Small intestine (tissue), 7 donors: ENCODE measurements around the gene WTAP. TPM values are rescaled to one million over a fixed set of nuclear protein-coding genes. Genes with fewer than 3 reads are reported as not detected.
"Not testable (repeated sequence)": the region's sequence is repeated elsewhere in the genome, so short reads cannot be mapped to it uniquely, and the experiment has no call there.

Experiments
- DNase-seq, 2 donors: peaks; one replicate each; pipeline versions ENCODE4 v3.0.0 to v3.0.0-alpha.2; 2013
- FAIRE-seq: peaks from 2 replicates; lab custom pipeline; 2012; peaks lifted over from hg19 to GRCh38; lab: Jason Lieb, UNC
- H3K27ac ChIP-seq, 3 donors: one replicate each; pipeline ENCODE4 v1.5.1; 2013; ENCODE audit warnings: low read length in 2 of 3, mild to moderate bottlenecking in 2 of 3, control low read depth in 1 of 3, inconsistent platforms in 1 of 3, low read depth in 1 of 3, moderate library complexity in 1 of 3
- H3K27me3 ChIP-seq, 3 donors: one replicate each; pipeline ENCODE4 v1.6.1; 2013; ENCODE audit warnings: low read length in 3 of 3, inconsistent platforms in 1 of 3; ENCODE audit not compliant: control insufficient read depth in 3 of 3, insufficient read depth in 3 of 3
- H3K36me3 ChIP-seq, 3 donors: one replicate each; pipeline ENCODE4 v1.6.1; 2013; ENCODE audit warnings: low read length in 3 of 3, inconsistent platforms in 1 of 3, low read depth in 1 of 3, mild to moderate bottlenecking in 1 of 3, moderate library complexity in 1 of 3; ENCODE audit not compliant: control insufficient read depth in 3 of 3, insufficient read depth in 2 of 3
- H3K4me1 ChIP-seq, 3 donors: one replicate each; pipeline ENCODE4 v1.6.1; 2013; ENCODE audit warnings: low read length in 2 of 3, inconsistent platforms in 1 of 3, low read depth in 1 of 3, mild to moderate bottlenecking in 1 of 3, moderate library complexity in 1 of 3; ENCODE audit not compliant: control insufficient read depth in 3 of 3, insufficient read depth in 2 of 3
- H3K4me3 ChIP-seq, 3 donors: one replicate each; pipeline ENCODE4 v1.5.1; 2013; ENCODE audit warnings: low read length in 3 of 3, control low read depth in 1 of 3, inconsistent platforms in 1 of 3, low read depth in 1 of 3, mild to moderate bottlenecking in 1 of 3, moderate library complexity in 1 of 3
- H3K9me3 ChIP-seq, 2 donors: one replicate each; pipeline ENCODE4 v1.6.1; 2013; ENCODE audit warnings: low read depth in 1 of 2, low read length in 1 of 2; ENCODE audit not compliant: control insufficient read depth in 2 of 2, insufficient read depth in 1 of 2
- WGBS, 3 donors: extraction: QIAGEN DNeasy Blood & Tissue Kit; methylation state at CpG; one replicate each; pipeline ENCODE4 v1.1.7; 2013; 5-methylcytosine and 5-hydroxymethylcytosine counted together
- polyA plus RNA-seq, 4 donors: library from polyadenylated mRNA; stranded (reverse) in 3 of 4; unstranded in 1 of 4; fragments of 200-250 nt in 3 of 4; fragments of 120-200 nt in 1 of 4; gene quantifications; one replicate each; pipeline versions ENCODE4 v1.2.1 to v1.2.3, GENCODE V29; 2013
- donor health status: healthy with polysubstance abuse.
- donor health status: control.
- donor health status: control.
- donor health status: Bipolar disorder and iron deficiency.
- donor health status: healthy.

Gene WTAP
- polyA plus RNA-seq, 4 donors: 57.6 to 102 (median 76.7) TPM

- Histone ChIP-seq H3K4me1 (no peaks in the 10 kb centered on the region), H3K4me3 (no peak overlapping the region), H3K27me3 (no peaks in the 10 kb centered on the region), H3K9me3 (no peaks in the 10 kb centered on the region), H3K36me3 (peaks cover 8 to 28% (median 12%) of the 10 kb centered on the region in 3 donors), H3K27ac (peak overlapping the region in 1 of 3 donors; percentile 12)
- DNase-seq (peak in 1 of 2 donors; percentile 11), FAIRE-seq (no peak)
- WGBS, 3 donors: 58 to 64% (median 61%) methylated on average over 3 of the region's 3 CpGs
These were observed 12.0 kb downstream of the WTAP start for GRCh38 chr6:159739341-159739740.

- FAIRE-seq: no peak
These were observed 14.9 kb downstream of the WTAP start for GRCh38 chr6:159742165-159742564.

GRCh38 chr6:159745081-159745480 lies 17.8 kb downstream of the WTAP start:
- H3K4me1 ChIP-seq: no peaks in the 10 kb centered on the region
- no peak overlapping the region for H3K4me3 ChIP-seq
- H3K27ac ChIP-seq: no peak overlapping the region
- peaks cover 21 to 28% (median 25%) of the 10 kb centered on the region in 3 donors for H3K36me3 ChIP-seq
- no peak for DNase-seq
- no peaks in the 10 kb centered on the region for H3K9me3 ChIP-seq
- WGBS, 3 donors: 84 to 89% (median 84%) methylated on average over 7 of the region's 7 CpGs
- FAIRE-seq: no peak
- H3K27me3 ChIP-seq: no peaks in the 10 kb centered on the region

More at GRCh38 chr6:159742165-159742564, 14.9 kb downstream of the WTAP start:
- Histone ChIP-seq H3K27me3 (no peaks in the 10 kb centered on the region), H3K4me3 (no peak overlapping the region), H3K36me3 (peaks cover 21 to 26% (median 24%) of the 10 kb centered on the region in 3 donors), H3K4me1 (no peaks in the 10 kb centered on the region), H3K9me3 (no peaks in the 10 kb centered on the region), H3K27ac (no peak overlapping the region)
- 59 to 86% (median 67%) methylated on average over 1 of the region's 1 CpG for WGBS, 3 donors
- no peak for DNase-seq

GRCh38 chr6:159746759-159747158 lies 19.5 kb downstream of the WTAP start:
- no peak for FAIRE-seq

GRCh38 chr6:159748127-159748526 lies 20.8 kb downstream of the WTAP start:
- not testable (repeated sequence) for H3K27ac ChIP-seq, H3K4me1 ChIP-seq, DNase-seq, FAIRE-seq, H3K4me3 ChIP-seq, H3K27me3 ChIP-seq, H3K9me3 ChIP-seq
- H3K36me3 ChIP-seq: peaks cover 13 to 32% (median 21%) of the 10 kb centered on the region in 3 donors
- WGBS, 3 donors: 81 to 87% (median 81%) methylated on average over 7 of the region's 7 CpGs

More at GRCh38 chr6:159746759-159747158, 19.5 kb downstream of the WTAP start:
- WGBS, 3 donors: 86 to 90% (median 90%) methylated on average over 1 of the region's 1 CpG
- Histone ChIP-seq H3K27me3 (no peaks in the 10 kb centered on the region), H3K9me3 (no peaks in the 10 kb centered on the region), H3K4me3 (no peak overlapping the region), H3K27ac (no peak overlapping the region), H3K36me3 (peaks cover 16 to 30% (median 26%) of the 10 kb centered on the region in 3 donors), H3K4me1 (no peaks in the 10 kb centered on the region)
- no peak for DNase-seq

- peaks cover 2 to 25% (median 23%) of the 10 kb centered on the region in 3 donors for H3K36me3 ChIP-seq
- no peak overlapping the region for H3K27ac ChIP-seq
- FAIRE-seq: no peak
- DNase-seq: no peak
- no peaks in the 10 kb centered on the region for H3K27me3 ChIP-seq
- no peak overlapping the region for H3K4me3 ChIP-seq
- H3K9me3 ChIP-seq: no peaks in the 10 kb centered on the region
- WGBS, 3 donors: 80 to 89% (median 88%) methylated on average over 3 of the region's 3 CpGs
- no peaks in the 10 kb centered on the region for H3K4me1 ChIP-seq
These were observed 24.1 kb downstream of the WTAP start for GRCh38 chr6:159751448-159751847.

- DNase-seq: no peak
- H3K27ac ChIP-seq: no peak overlapping the region
- WGBS, 3 donors: 83 to 94% (median 86%) methylated on average over 6 of the region's 6 CpGs
- H3K36me3 ChIP-seq: peaks cover 5 to 27% (median 22%) of the 10 kb centered on the region in 3 donors
- no peak for FAIRE-seq
- no peaks in the 10 kb centered on the region for H3K27me3 ChIP-seq
- H3K4me3 ChIP-seq: no peak overlapping the region
- no peaks in the 10 kb centered on the region for H3K4me1 ChIP-seq
- no peaks in the 10 kb centered on the region for H3K9me3 ChIP-seq
These were observed 26.0 kb downstream of the WTAP start for GRCh38 chr6:159753081-159753872.

GRCh38 chr6:159754401-159754800 lies 27.1 kb downstream of the WTAP start:
- WGBS, 3 donors: 85 to 87% (median 87%) methylated on average over 2 of the region's 2 CpGs
- Histone ChIP-seq H3K9me3 (no peaks in the 10 kb centered on the region), H3K27me3 (no peaks in the 10 kb centered on the region), H3K36me3 (peaks cover 8 to 31% (median 27%) of the 10 kb centered on the region in 3 donors), H3K27ac (no peak overlapping the region), H3K4me3 (no peak overlapping the region), H3K4me1 (no peaks in the 10 kb centered on the region)
- DNase-seq: no peak
- no peak for FAIRE-seq
